GM19023 (cell line): ENCODE data around the gene RPRD1B.
"Not testable (repeated sequence)": the region's sequence is repeated elsewhere in the genome, so short reads cannot be mapped to it uniquely, and the experiment has no call there.

Experiments used
- ATAC-seq: cut with Tn5 transposase; IDR thresholded peaks from one replicate; pipeline ENCODE4 v1.9.1; 2021; ENCODE audit warnings: mild to moderate bottlenecking, moderate library complexity; ENCODE audit not compliant: unreplicated experiment

Gene RPRD1B

GRCh38 chr20:38000293-38000692 is 33.3 kb upstream of the RPRD1B start:
- ATAC-seq: no peak

DNA sequence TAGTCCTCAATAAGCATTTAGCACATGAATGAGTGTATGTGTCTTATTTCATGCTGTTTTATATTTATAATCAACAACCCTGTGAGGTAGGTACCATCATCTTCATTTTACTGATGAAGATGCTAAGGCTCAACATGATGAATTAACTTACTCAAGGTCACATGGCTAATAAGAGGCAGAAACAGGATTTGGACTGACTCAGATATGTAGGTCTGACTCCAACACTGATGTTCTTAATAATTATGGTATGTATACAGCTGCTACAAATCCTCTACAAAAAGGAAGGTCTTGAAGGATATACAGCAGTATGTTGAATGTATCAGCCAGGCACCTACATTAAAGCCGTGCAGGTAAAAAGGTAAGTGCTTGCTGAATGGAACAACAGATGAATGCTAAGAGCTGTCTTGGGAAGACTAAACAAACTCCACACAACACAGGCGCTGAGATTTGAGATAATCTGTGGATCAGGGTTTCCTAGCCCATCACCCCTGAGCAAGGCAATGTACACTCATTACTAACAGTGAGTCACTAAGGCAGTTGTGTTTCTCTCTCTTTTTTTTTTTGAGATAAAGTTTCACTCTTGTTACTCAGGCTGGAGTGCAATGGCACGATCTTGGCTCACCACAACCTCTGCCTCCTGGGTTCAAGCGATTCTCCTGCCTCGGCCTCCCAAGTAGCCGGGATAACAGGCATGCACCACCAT is 32.2 kb upstream of the RPRD1B start:
- no peak for ATAC-seq

DNA sequence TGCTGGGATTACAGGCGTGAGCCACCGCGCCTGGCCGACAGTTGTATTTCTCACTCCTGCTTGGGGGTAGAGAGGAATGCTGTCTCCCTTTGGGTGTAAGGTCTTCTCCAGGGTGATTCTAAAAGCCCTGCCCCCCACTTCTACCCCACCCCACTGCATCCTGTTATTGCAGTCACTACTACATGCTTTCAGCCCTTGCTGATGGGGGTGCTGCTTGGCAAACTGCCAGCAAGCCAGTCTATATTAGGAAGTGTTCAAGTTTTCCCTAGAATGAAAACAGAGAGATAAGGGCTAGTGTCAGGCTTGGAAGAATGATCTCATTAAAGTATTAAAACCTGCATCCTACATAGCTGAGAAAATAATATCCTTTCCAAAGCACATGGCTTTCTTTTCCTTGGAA is 31.6 kb upstream of the RPRD1B start:
- ATAC-seq: no peak

DNA sequence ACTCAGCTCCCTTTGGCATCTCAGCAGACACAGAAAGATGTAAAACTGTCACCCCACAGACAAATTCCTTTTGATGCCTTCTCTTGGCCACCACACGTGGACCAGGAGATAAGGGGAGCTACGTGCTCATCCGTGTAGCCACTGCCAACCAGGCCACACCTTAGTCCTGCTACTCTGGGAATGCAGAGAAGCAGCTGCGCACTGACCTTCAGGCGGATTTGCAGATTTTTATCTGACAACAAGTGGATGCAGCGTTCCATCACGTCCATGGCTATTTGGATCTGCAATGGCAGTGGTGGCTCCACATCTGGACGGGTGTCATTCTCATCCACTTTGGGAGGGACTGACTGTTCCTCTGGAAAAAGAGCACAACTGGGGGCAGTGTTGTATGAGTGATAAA is 31.1 kb upstream of the RPRD1B start:
- ATAC-seq: no peak

DNA sequence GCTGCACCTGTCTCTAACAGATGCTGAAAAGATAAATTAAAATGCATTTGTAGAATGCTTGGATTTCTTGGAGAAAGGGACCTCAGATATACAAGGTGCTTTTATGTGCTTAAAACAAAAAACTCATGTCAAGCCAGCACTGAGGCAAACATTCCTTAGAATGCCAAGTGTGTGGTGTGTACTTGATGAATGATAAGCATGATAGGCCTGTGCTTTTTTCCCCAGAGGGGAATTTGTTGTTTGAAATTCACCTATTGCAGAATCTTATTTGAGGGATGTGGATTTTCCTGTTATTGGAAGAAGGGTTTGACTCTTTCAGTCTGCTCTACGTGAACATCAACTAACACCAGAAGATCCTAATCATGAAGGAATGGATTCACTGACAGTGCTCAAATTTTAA is 29.1 kb upstream of the RPRD1B start:
- ATAC-seq: no peak

GRCh38 chr20:38005903-38006302 is 27.6 kb upstream of the RPRD1B start:
- no peak for ATAC-seq

DNA sequence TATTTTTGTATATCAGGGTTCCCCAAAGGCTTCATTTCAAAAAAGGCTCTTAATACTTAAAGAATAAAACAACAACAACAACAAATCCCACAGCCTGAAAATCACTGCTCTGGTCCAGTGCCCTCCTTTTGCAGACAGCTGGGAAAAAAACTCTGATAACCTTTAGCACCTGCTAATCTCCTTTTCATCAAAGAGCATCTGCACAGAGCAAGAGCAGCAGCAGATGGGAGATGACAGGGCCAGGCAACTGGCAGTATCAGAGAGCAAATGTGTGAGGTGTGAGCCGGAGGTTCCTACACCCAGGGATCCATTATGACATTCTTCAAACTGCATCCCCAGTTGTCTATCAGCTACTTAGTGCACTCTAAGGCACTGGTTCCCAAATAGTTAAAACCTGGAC is 26.0 kb upstream of the RPRD1B start:
- no peak for ATAC-seq

DNA sequence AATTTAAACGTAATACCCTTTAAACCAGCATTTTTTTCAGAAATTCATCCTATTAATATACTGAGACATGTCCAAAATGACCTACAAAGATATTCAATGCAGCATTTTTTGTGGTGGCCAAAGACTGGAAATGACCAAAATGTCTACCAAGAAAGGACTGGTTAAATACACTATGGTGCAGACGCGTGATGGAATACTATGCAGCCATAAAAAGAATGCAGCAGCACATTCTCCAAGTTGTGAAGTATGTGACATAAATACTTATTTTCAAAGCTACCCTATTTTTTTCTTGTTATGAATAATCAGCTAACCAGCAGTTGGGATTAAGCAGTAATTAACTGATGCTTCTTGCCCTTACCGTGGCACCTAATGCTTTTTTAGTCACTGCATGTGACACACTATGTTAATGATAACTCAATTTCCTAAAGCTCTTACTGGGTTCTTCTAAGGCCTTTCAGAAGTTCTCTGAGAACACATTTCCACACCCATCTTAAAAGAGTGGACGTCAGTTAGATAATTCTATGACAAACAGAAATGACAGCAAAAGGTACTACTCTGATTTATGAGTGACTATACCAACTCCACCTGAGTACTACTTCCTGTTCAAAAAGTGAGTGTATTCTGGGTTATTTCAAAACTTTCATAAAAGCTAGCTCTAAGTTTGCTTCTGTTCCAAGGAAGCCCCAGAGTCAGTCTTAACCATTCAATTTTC is 25.2 kb upstream of the RPRD1B start:
- no peak for ATAC-seq

DNA sequence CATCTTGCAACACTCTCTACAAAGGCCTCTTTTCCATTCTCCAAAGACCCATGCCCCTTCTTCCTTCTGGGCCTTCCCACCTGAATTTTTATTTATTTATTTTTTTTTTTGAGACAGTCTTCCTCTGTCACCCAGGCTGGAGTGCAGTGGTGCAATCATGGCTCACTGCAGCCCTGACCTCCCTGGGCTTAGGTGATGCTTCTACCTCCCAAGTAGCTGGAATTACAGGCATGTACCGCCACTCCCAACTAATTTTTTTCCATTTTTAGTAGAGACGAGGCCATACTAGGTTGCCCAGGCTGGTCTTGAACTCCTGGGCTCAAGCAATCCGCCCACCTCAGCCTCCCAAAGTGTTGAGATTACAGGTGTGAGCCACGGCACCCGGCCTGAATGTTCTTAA is 24.1 kb upstream of the RPRD1B start:
- ATAC-seq: not testable (repeated sequence)

DNA sequence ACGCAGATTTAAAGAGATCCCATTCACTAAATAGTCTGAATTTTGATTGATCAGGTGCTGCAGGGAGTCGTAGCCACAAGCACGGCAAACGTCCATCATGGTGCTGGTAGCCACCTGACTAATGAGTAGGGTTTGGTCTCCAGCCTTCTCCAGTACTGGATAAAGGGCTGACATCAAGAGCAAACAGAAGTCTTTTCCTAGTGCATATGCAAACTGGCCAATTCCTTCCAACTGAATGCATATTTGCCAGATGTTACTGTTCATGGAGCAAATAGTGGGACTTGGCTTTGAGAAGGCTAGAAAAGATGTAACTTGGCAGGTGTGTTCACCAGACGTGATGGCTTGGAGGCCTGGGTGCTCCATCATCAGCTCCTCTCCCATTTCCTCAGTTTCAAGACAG is 21.9 kb upstream of the RPRD1B start:
- ATAC-seq: no peak

- ATAC-seq: no peak
These were observed 21.2 kb upstream of the RPRD1B start for GRCh38 chr20:38012332-38012731.

DNA sequence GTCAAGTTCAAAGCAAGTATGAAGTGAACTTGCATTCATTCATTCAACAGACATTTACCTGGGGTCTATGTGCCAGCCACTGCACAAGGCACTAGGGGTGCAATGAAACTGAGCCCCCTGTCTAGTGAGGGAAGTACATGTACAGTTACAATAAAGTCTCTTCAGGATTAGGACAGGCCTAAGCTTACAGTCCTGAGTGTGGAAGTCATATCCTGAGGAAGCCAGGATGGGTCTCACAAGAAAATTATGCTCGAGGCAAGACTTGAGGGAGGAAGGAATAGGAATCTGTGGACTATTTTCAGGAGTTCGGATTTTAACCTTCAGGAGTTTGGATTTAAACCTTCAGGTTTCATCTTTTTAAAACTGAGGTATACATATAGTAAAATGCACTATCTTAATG is 19.7 kb upstream of the RPRD1B start:
- ATAC-seq: no peak

GRCh38 chr20:38017959-38018358 is 15.6 kb upstream of the RPRD1B start:
- ATAC-seq: no peak

DNA sequence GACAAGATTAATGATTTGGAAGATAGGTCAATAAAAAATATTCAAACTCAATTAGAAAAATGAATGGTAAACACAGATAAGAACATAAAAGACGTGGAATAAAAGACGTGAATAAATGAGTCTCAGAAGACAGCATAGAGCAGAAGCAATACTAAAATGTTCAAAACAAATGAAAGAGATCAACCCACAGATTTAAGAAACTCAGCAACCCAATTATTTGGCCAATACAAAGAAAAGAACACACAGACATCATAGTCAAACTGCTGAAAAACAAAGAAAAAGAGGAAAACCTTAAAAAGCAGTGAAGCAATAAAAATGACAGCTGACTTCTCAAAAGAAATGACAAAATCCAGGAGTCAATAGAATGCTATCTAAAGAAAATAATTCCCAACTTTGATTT is 15.2 kb upstream of the RPRD1B start:
- ATAC-seq: no peak

DNA sequence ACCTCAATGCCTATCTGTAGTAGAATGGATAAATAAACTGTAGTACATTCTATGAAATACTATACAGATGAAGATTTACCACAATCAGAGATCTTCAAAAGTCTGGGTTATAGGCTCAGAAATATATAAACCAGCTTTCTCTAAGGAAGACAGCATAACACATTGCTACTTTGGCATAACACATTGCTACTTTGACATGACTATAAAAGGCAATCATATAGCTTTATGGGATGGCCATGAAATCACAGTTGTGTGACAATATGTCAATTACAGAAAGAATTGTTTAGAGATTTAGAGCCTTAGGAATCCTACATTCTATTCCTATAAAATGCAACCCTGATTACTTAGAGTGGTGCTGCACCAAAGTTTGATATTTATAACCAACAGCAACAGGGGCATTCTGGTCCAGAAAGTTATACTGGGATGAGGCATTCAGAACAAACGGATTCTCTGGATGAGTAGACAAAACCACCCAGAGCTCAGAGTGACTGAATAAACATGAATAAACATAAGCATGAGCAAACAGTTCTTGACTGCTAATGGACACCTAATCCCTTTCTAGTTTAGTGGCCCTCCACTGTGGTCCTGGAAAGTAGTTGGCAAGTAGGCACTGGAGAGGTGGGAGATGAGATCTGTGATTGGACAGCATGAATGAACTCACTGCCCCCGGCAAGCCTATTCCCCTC is 12.3 kb upstream of the RPRD1B start:
- ATAC-seq: no peak

DNA sequence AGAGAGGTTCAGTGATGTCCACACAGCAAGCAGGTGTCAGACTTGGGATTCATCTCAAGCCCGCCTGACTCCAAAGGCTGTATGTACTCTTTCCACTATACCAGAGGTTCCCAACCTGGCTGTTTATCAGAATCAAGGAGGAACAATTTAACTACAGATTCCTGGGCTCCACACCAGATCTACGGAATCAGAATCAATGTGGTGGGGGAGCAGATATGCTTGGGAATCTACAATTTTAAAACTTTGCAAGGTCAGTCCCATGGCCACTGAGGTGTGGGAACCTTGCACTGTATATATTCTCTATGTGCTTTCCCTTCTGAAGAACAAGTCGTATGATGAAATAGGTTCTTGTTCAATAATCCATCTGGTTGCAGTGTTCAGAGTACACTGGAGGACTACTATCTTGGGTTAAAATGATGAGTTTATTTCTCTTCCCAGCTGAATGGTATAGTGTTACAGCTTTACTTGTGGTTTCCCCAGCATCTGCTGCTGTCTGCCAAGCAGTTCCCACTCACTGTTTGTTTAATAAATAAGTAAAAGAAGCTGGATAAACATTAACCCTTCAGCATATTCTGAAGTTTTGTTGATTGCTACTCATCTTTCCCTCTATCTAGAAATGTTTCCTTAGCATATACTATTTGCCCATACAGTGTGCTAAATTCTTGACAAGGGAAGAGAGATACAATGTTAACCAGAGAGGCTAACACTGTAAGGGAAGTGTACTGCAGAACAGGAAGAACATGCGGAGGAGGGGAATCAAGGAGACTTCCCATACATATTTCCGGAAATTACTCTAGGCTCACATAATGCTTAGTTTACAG is 10.2 kb upstream of the RPRD1B start:
- no peak for ATAC-seq

GRCh38 chr20:38024496-38024895 is 9.1 kb upstream of the RPRD1B start:
- ATAC-seq: no peak

DNA sequence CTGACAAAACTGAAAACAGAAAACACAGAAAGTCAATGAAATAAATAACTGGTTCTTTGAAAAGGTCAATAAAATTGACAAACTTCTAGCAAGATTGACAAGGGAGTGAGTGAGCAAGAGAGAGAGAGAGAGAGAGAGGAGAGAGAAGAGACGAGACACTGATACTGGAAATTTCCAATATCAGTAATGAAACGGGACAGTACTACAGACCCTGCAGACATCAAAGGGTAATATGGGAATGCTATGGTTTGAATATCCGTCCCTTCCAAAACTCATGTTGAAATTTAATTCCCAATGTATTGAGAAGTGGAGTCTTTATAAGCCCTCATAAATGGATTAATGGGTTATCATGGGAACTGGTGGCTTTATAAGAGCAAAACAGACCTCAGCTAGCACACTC is 4.1 kb upstream of the RPRD1B start:
- no peak for ATAC-seq

GRCh38 chr20:38031957-38032356 is 1.6 kb upstream of the RPRD1B start:
- ATAC-seq: no peak

- ATAC-seq: peak; percentile 50
These were observed 789 bp upstream of the RPRD1B start for GRCh38 chr20:38032585-38033329.
